ENCODE measurements around the gene RUFY4.

The RUFY4 gene

GRCh38 chr2:218068721-218069334, at the start of gene RUFY4:
Gene RUFY4, plus strand, starts transcription at chr2:218069253. Its CDS starts 1,353 bp downstream, at chr2:218070606.
- DNase-seq, result peak; percentile 63

GRCh38 chr2:218019411-218020060, 49.5 kb upstream of the RUFY4 start:
- DNase-seq, result no peak

- no peak for DNase-seq
These were observed 48.8 kb upstream of the RUFY4 start for GRCh38 chr2:218020281-218020680.

GRCh38 chr2:218020966-218021535, 48.0 kb upstream of the RUFY4 start:
- no peak for DNase-seq

GRCh38 chr2:218021536-218022071, 47.4 kb upstream of the RUFY4 start:
- no peak for DNase-seq

- DNase-seq, result no peak
These were observed 46.8 kb upstream of the RUFY4 start for GRCh38 chr2:218022131-218022850.

- no peak for DNase-seq
These were observed 46.1 kb upstream of the RUFY4 start for GRCh38 chr2:218022851-218023530.

- DNase-seq, result no peak
These were observed 45.4 kb upstream of the RUFY4 start for GRCh38 chr2:218023636-218024035.

- no peak for DNase-seq
These were observed 44.7 kb upstream of the RUFY4 start for GRCh38 chr2:218024336-218024735.

GRCh38 chr2:218024871-218025270, 44.2 kb upstream of the RUFY4 start:
- no peak for DNase-seq

- no peak for DNase-seq
These were observed 42.8 kb upstream of the RUFY4 start for GRCh38 chr2:218026244-218026643.

GRCh38 chr2:218026676-218027425, 42.2 kb upstream of the RUFY4 start:
- no peak for DNase-seq

GRCh38 chr2:218027426-218028188, 41.4 kb upstream of the RUFY4 start:
- DNase-seq, result no peak

GRCh38 chr2:218028189-218028495, 40.9 kb upstream of the RUFY4 start:
- no peak for DNase-seq

GRCh38 chr2:218028562-218029348, 40.3 kb upstream of the RUFY4 start:
- no peak for DNase-seq

- DNase-seq, result no peak
These were observed 39.4 kb upstream of the RUFY4 start for GRCh38 chr2:218029366-218030360.

- DNase-seq, result no peak
These were observed 38.5 kb upstream of the RUFY4 start for GRCh38 chr2:218030409-218031195.

- no peak for DNase-seq
These were observed 37.8 kb upstream of the RUFY4 start for GRCh38 chr2:218031261-218031660.
